Esophagus muscularis mucosa (tissue), 4 donors: ENCODE results near the gene EDC3. TPM values are rescaled to one million over a fixed set of nuclear protein-coding genes. Genes with fewer than 3 reads are reported as not detected.

Experiments
- DNase-seq: peaks from one replicate; pipeline ENCODE4 v3.0.0-alpha.2; 2017; ENCODE audit errors: extremely low spot score
- H3K27ac ChIP-seq, 4 donors: fragments of 200-600 bp; sonication (generic); replicated peaks in 1 of 4; 1 replicate in 3 of 4; 2 replicates in 1 of 4; pipeline ENCODE4 v1.5.1; 2016 to 2019; ENCODE audit warnings: mild to moderate bottlenecking in 1 of 4
- H3K27me3 ChIP-seq, 4 donors: fragments of 200-600 bp; sonication (generic); one replicate each; pipeline versions ENCODE4 v1.5.1 to v1.6.0; 2016 to 2019
- H3K36me3 ChIP-seq, 4 donors: fragments of 200-600 bp; sonication (generic); one replicate each; pipeline ENCODE4 v1.5.1; 2016 to 2019
- H3K4me1 ChIP-seq, 4 donors: fragments of 200-600 bp; sonication (generic); one replicate each; pipeline ENCODE4 v1.5.1; 2016 to 2019
- H3K4me3 ChIP-seq, 4 donors: fragments of 200-600 bp; sonication (generic); 1 replicate in 2 of 4; 2 replicates in 2 of 4; pipeline ENCODE4 v1.5.1; 2016 to 2019; ENCODE audit warnings: mild to moderate bottlenecking in 4 of 4, moderate library complexity in 1 of 4
- H3K9me3 ChIP-seq, 4 donors: fragments of 200-600 bp; sonication (generic); 1 replicate in 3 of 4; 2 replicates in 1 of 4; pipeline ENCODE4 v1.5.1; 2016 to 2019
- EP300 ChIP-seq: sonication (generic); formaldehyde crosslinking; IDR thresholded peaks from one replicate; pipeline ENCODE4 v1.6.1; 2017; ENCODE audit warnings: antibody characterized with exemption
- POLR2A ChIP-seq: fragments of 450-650 bp; IDR thresholded peaks from one replicate; pipeline ENCODE4 v1.6.1; 2017; ENCODE audit warnings: antibody characterized with exemption, moderate library complexity, mild to moderate bottlenecking, low read depth
- POLR2AphosphoS5 ChIP-seq, 2 donors: sonication (generic); formaldehyde crosslinking; IDR thresholded peaks; one replicate each; pipeline ENCODE4 v1.6.1; 2017; ENCODE audit warnings: antibody characterized with exemption in 2 of 2
- WGBS: methylation state at CpG from one replicate; pipeline ENCODE4 v1.1.5; 2018; 5-methylcytosine and 5-hydroxymethylcytosine counted together
- intact Hi-C: fragments of 100-400 bp; cut with DNase I; formaldehyde crosslinking; loops from one replicate; pipeline ENCODE4 v1.15.1; 2023
- total RNA-seq, 4 donors: library from RNA; depleted of rRNA; stranded (reverse); fragments of >200 nt; gene quantifications; one replicate each; pipeline versions ENCODE4 v1.1.0 to v1.2.1, GENCODE V29; 2016
- TF ChIP-seq, protein P1 (sequence below), 3 experiments: fragments of 200-600 bp in 2 of 3; fragments of 450-650 bp in 1 of 3; sonication (generic) in 2 of 3; IDR thresholded peaks; one replicate each; pipeline ENCODE4 v1.5.1; 2017 to 2019; ENCODE audit warnings: antibody characterized with exemption in 3 of 3, mild to moderate bottlenecking in 2 of 3, moderate library complexity in 1 of 3

The EDC3 gene
- total RNA-seq, 4 donors from 2014 or later: 9.6 to 19.5 (median 17.9) TPM

- H3K27ac ChIP-seq: no peak overlapping the region
- WGBS: 81% methylated on average over 3 of the region's 6 CpGs
- H3K9me3 ChIP-seq: no peaks in the 10 kb centered on the region
- no peaks in the 10 kb centered on the region for H3K27me3 ChIP-seq
- intact Hi-C loops: no loop called here
- TF ChIP-seq EP300: no peak
- TF ChIP-seq POLR2A: no peak
- no peak overlapping the region for H3K4me3 ChIP-seq
- H3K36me3 ChIP-seq: peaks cover 0 to 15% (median 7%) of the 10 kb centered on the region in 4 donors
- DNase-seq: no peak
- H3K4me1 ChIP-seq: peaks cover 29 to 49% (median 38%) of the 10 kb centered on the region in 4 donors
These were observed 38.8 kb downstream of the EDC3 start for GRCh38 chr15:74656935-74657535.

GRCh38 chr15:74655424-74655823, 40.4 kb downstream of the EDC3 start:
- Histone ChIP-seq H3K9me3 (no peaks in the 10 kb centered on the region), H3K27me3 (no peaks in the 10 kb centered on the region), H3K4me3 (no peak overlapping the region), H3K4me1 (peaks cover 44 to 65% (median 53%) of the 10 kb centered on the region in 4 donors), H3K36me3 (peaks cover 0 to 15% (median 7%) of the 10 kb centered on the region in 4 donors), H3K27ac (no peak overlapping the region)
- 92% methylated on average over 6 of the region's 7 CpGs for WGBS
- intact Hi-C loops: no loop called here
- DNase-seq: no peak
- TF ChIP-seq EP300 (no peak), POLR2AphosphoS5 (IDR thresholded peaks at IDR 0.05) (no peak), POLR2A (no peak)
- TF ChIP-seq, protein P1, sequence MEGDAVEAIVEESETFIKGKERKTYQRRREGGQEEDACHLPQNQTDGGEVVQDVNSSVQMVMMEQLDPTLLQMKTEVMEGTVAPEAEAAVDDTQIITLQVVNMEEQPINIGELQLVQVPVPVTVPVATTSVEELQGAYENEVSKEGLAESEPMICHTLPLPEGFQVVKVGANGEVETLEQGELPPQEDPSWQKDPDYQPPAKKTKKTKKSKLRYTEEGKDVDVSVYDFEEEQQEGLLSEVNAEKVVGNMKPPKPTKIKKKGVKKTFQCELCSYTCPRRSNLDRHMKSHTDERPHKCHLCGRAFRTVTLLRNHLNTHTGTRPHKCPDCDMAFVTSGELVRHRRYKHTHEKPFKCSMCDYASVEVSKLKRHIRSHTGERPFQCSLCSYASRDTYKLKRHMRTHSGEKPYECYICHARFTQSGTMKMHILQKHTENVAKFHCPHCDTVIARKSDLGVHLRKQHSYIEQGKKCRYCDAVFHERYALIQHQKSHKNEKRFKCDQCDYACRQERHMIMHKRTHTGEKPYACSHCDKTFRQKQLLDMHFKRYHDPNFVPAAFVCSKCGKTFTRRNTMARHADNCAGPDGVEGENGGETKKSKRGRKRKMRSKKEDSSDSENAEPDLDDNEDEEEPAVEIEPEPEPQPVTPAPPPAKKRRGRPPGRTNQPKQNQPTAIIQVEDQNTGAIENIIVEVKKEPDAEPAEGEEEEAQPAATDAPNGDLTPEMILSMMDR (IDR thresholded peaks at IDR 0.05): no peak

DNA sequence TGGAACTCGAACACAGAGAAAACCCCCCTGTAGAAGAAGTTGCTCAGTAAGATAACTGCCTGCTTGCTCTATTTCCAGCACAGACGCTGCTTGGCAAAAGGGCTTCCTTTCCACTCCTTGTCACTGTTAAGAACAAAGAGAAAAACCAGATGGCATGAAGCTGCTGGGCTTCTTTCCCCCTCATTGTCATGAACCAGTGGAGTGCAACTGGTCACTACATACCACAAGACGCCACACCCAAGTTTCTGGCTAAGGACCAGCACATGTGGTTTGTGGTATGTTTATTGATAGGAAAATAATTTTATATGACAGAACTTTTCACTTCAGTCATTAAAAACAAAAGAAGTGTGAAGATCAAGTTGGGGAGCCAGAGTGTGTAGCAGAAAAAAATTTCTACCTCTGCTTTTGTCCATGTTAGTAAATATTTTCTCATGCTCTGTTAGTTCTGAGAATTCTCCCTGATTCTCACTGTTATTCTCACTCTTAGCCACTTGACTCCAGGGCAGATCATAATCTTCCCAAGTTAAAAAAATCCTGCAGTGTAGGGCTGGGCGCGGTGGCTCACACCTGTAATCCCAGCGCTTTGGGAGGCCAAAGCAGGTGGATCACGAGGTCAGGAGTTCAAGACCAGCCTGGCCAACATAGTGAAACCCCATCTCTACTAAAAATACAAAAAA, 42.3 kb downstream of the EDC3 start:
- intact Hi-C loops: no loop called here
- Histone ChIP-seq H3K9me3 (no peaks in the 10 kb centered on the region), H3K27ac (peak overlapping the region; percentile 15 to 54 (median 36)), H3K4me3 (no peak overlapping the region), H3K27me3 (no peaks in the 10 kb centered on the region), H3K36me3 (peaks cover 0 to 15% (median 7%) of the 10 kb centered on the region in 4 donors), H3K4me1 (peaks cover 47 to 70% (median 55%) of the 10 kb centered on the region in 4 donors)
- TF ChIP-seq POLR2AphosphoS5 (IDR thresholded peaks at IDR 0.05): peak; percentile 32 to 62
- no peak for TF ChIP-seq POLR2A
- TF ChIP-seq, protein P1 (IDR thresholded peaks at IDR 0.05): no peak
- TF ChIP-seq EP300: no peak
- WGBS: 61% methylated on average over 7 of the region's 7 CpGs
- no peak for DNase-seq

DNA sequence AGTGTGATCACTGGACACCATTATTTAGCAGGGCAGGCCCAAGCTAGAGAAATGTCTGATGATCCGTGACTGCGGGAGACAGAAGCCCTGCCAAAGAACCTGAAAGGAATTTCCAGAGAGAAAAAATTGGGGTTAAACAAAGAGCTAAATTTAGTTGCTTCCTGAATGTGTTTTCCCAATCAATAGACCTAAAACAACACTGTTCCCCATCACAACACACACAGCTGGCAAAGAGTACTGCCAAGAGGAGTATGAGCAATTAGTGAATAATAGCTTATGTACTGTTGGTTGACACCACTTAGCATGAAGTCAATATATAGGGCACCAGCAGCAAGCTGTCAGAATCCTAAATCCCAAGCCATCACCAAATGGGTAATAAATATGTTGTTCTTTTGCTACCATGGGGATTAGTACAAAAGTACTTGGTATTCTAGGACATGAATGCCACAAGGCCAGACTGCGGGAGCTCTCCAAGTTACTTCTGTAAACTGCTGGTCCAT, 44.5 kb downstream of the EDC3 start:
- no peak overlapping the region for H3K4me3 ChIP-seq
- H3K27me3 ChIP-seq: no peaks in the 10 kb centered on the region
- no peaks in the 10 kb centered on the region for H3K9me3 ChIP-seq
- intact Hi-C loops: no loop called here
- peak overlapping the region in 3 of 4 donors; percentile 2 to 22 (median 4) for H3K27ac ChIP-seq
- peaks cover 46 to 59% (median 50%) of the 10 kb centered on the region in 4 donors for H3K4me1 ChIP-seq
- TF ChIP-seq, protein P1 (IDR thresholded peaks at IDR 0.05): no peak
- TF ChIP-seq POLR2A: no peak
- no peak for TF ChIP-seq POLR2AphosphoS5 (IDR thresholded peaks at IDR 0.05)
- no peak for TF ChIP-seq EP300
- peaks cover 0 to 18% (median 7%) of the 10 kb centered on the region in 4 donors for H3K36me3 ChIP-seq
- DNase-seq: no peak
- 71% methylated on average over 3 of the region's 3 CpGs for WGBS

GRCh38 chr15:74648051-74648842, 47.6 kb downstream of the EDC3 start:
- intact Hi-C loops: no loop called here
- Histone ChIP-seq H3K4me3 (no peak overlapping the region), H3K27me3 (no peaks in the 10 kb centered on the region), H3K27ac (no peak overlapping the region), H3K9me3 (no peaks in the 10 kb centered on the region), H3K36me3 (peaks cover 0 to 20% (median 3%) of the 10 kb centered on the region in 4 donors), H3K4me1 (peaks cover 33 to 43% (median 38%) of the 10 kb centered on the region in 4 donors)
- TF ChIP-seq POLR2A (no peak), EP300 (no peak), POLR2AphosphoS5 (IDR thresholded peaks at IDR 0.05) (no peak)
- TF ChIP-seq, protein P1 (IDR thresholded peaks at IDR 0.05): no peak
- 80% methylated on average over 5 of the region's 5 CpGs for WGBS
- DNase-seq: no peak
